Neural cell (in vitro differentiated cells): Measurements from ENCODE around the gene SWI5. TPM values are rescaled to one million over a fixed set of nuclear protein-coding genes. Genes with fewer than 3 reads are reported as not detected.

Experiments used
- H2AFZ ChIP-seq: fragments of 200-600, 300-800 bp; sonication (generic), shearing (Covaris generic); 2 replicates; pipeline ENCODE4 v1.6.0; 2014; ENCODE audit warnings: low read depth, mild to moderate bottlenecking, antibody characterized with exemption, low read length, moderate library complexity
- H3F3A ChIP-seq: fragments of 200-600 bp; shearing (Covaris generic); 2 replicates; pipeline ENCODE4 v1.6.1; 2016; ENCODE audit warnings: mild to moderate bottlenecking, moderate library complexity, mixed read lengths, antibody characterized with exemption, low read length; ENCODE audit not compliant: insufficient read depth, poor library complexity, severe bottlenecking
- H3K27ac ChIP-seq: fragments of 200-600, 300-800 bp; sonication (generic), shearing (Covaris generic); 2 replicates; pipeline ENCODE4 v1.5.1; 2014; ENCODE audit warnings: mild to moderate bottlenecking, low read length, moderate library complexity
- H3K27me3 ChIP-seq: fragments of 300-800, 200-600 bp; sonication (generic), shearing (Covaris generic); 2 replicates; pipeline ENCODE4 v1.6.0; 2014; ENCODE audit warnings: mild to moderate bottlenecking, low read depth, low read length, moderate library complexity; ENCODE audit not compliant: insufficient read depth
- H3K36me3 ChIP-seq: fragments of 300-800, 200-600 bp; sonication (generic), shearing (Covaris generic); 2 replicates; pipeline ENCODE4 v1.5.1; 2014; ENCODE audit warnings: mild to moderate bottlenecking, antibody characterized with exemption, low read length, moderate library complexity; ENCODE audit not compliant: insufficient read depth
- H3K4me2 ChIP-seq: fragments of 300-800, 200-600 bp; sonication (generic), shearing (Covaris generic); 2 replicates; pipeline ENCODE4 v1.6.0; 2014; ENCODE audit warnings: mild to moderate bottlenecking, low read length
- H3K4me3 ChIP-seq: fragments of 300-800, 200-600 bp; sonication (generic), shearing (Covaris generic); 2 replicates; pipeline ENCODE4 v1.5.1; 2014; ENCODE audit warnings: mild to moderate bottlenecking, low read length, moderate library complexity
- H3K79me2 ChIP-seq: fragments of 200-600 bp; shearing (Covaris generic); replicated peaks from 2 replicates; pipeline ENCODE4 v1.6.0; 2014; ENCODE audit warnings: mild to moderate bottlenecking, low read length, moderate library complexity; ENCODE audit not compliant: insufficient read depth
- H3K9ac ChIP-seq: fragments of 300-800, 200-600 bp; sonication (generic), shearing (Covaris generic); 2 replicates; pipeline ENCODE4 v1.6.1; 2016; ENCODE audit warnings: mild to moderate bottlenecking, low read length, mixed read lengths
- H3K9me2 ChIP-seq: fragments of 200-600 bp; shearing (Covaris generic); 2 replicates; pipeline ENCODE4 v1.6.1; 2016; ENCODE audit warnings: mild to moderate bottlenecking, low read length, mixed read lengths; ENCODE audit not compliant: insufficient read depth
- H3K9me3 ChIP-seq: fragments of 200-600, 300-800 bp; sonication (generic), shearing (Covaris generic); 2 replicates; pipeline ENCODE4 v1.6.1; 2016; ENCODE audit warnings: mild to moderate bottlenecking, mixed run types, low read length, moderate library complexity, mixed read lengths
- H4K20me1 ChIP-seq: fragments of 200-600 bp; shearing (Covaris generic); 2 replicates; pipeline ENCODE4 v1.6.1; 2016; ENCODE audit warnings: mild to moderate bottlenecking, mixed run types; ENCODE audit not compliant: insufficient read depth
- CTCF ChIP-seq: fragments of 450-650 bp; IDR thresholded peaks from 2 replicates; pipeline ENCODE4 v1.5.1; 2014; ENCODE audit warnings: antibody characterized with exemption, mild to moderate bottlenecking, moderate library complexity; ENCODE audit not compliant: poor library complexity, severe bottlenecking
- EP300 ChIP-seq: fragments of 450-650 bp; conservative IDR thresholded peaks from 2 replicates; pipeline ENCODE4 v1.6.1; 2014; ENCODE audit warnings: antibody characterized with exemption, mild to moderate bottlenecking, moderate library complexity; ENCODE audit not compliant: poor library complexity, severe bottlenecking
- EZH2 ChIP-seq: fragments of 200-600, 300-800 bp; shearing (Covaris generic), sonication (generic); IDR thresholded peaks from 2 replicates; pipeline ENCODE4 v1.6.1; 2014; ENCODE audit warnings: antibody characterized with exemption, low read length, borderline replicate concordance, mild to moderate bottlenecking; ENCODE audit not compliant: insufficient read depth, poor library complexity, severe bottlenecking
- MXI1 ChIP-seq: fragments of 450-650 bp; conservative IDR thresholded peaks from 2 replicates; pipeline ENCODE4 v1.6.1; 2014; ENCODE audit warnings: antibody characterized with exemption, mild to moderate bottlenecking; ENCODE audit not compliant: poor library complexity, severe bottlenecking
- POLR2AphosphoS5 ChIP-seq: IDR thresholded peaks from 2 replicates; pipeline ENCODE4 v1.6.1; 2012
- RAD21 ChIP-seq: fragments of 450-650 bp; conservative IDR thresholded peaks from 2 replicates; pipeline ENCODE4 v1.6.1; 2014; ENCODE audit warnings: antibody characterized with exemption, mild to moderate bottlenecking, moderate library complexity
- REST ChIP-seq: IDR thresholded peaks from 2 replicates; pipeline ENCODE4 v1.6.1; 2012; ENCODE audit warnings: borderline replicate concordance
- SMC3 ChIP-seq: fragments of 450-650 bp; conservative IDR thresholded peaks from 2 replicates; pipeline ENCODE4 v1.6.1; 2014; ENCODE audit warnings: antibody characterized with exemption, mild to moderate bottlenecking, moderate library complexity; ENCODE audit not compliant: poor library complexity
- TAF1 ChIP-seq: IDR thresholded peaks from 2 replicates; pipeline ENCODE4 v1.6.1; 2012; ENCODE audit warnings: low read depth
- polyA plus RNA-seq: library from polyadenylated mRNA; depleted of rRNA; stranded (reverse); fragments of >200 nt; gene quantifications from 2 replicates; pipeline ENCODE4 v1.2.3, GENCODE V29; 2014

SWI5 gene
- polyA plus RNA-seq, 1 donor from 2014 or later: 67.1 TPM

- Histone ChIP-seq H3K9ac (no peak overlapping the region), H3K27ac (no peak overlapping the region), H3K4me2 (no peak overlapping the region), H4K20me1 (no peaks in the 10 kb centered on the region), H3K4me3 (no peak overlapping the region), H3K9me2 (no peaks in the 10 kb centered on the region), H2AFZ (no peak overlapping the region), H3K27me3 (no peaks in the 10 kb centered on the region), H3F3A (no peaks in the 10 kb centered on the region), H3K9me3 (no peaks in the 10 kb centered on the region), H3K79me2 (no peaks in the 10 kb centered on the region), H3K36me3 (peaks cover 4% of the 10 kb centered on the region)
- TF ChIP-seq MXI1 (no peak), TAF1 (no peak)
These were observed 42.2 kb upstream of the SWI5 start for GRCh38 chr9:128233817-128234406.

GRCh38 chr9:128242124-128242523, 34.0 kb upstream of the SWI5 start:
- H3K27me3 ChIP-seq: no peaks in the 10 kb centered on the region
- TF ChIP-seq POLR2AphosphoS5: no peak
- TF ChIP-seq SMC3: no peak
- TF ChIP-seq CTCF: no peak
- no peak for TF ChIP-seq TAF1
- H3K9me3 ChIP-seq: no peaks in the 10 kb centered on the region
- no peak overlapping the region for H3K4me3 ChIP-seq
- H2AFZ ChIP-seq: no peak overlapping the region
- H3K36me3 ChIP-seq: peaks cover 6% of the 10 kb centered on the region
- no peaks in the 10 kb centered on the region for H4K20me1 ChIP-seq
- H3K4me2 ChIP-seq: no peak overlapping the region
- H3K27ac ChIP-seq: no peak overlapping the region
- H3K79me2 ChIP-seq: no peaks in the 10 kb centered on the region
- H3K9me2 ChIP-seq: no peaks in the 10 kb centered on the region
- H3F3A ChIP-seq: no peaks in the 10 kb centered on the region
- H3K9ac ChIP-seq: no peak overlapping the region

GRCh38 chr9:128242828-128243214, 33.3 kb upstream of the SWI5 start:
- Histone ChIP-seq H3K79me2 (no peaks in the 10 kb centered on the region), H2AFZ (no peak overlapping the region), H3K9me2 (no peaks in the 10 kb centered on the region), H3K36me3 (peaks cover 6% of the 10 kb centered on the region), H3K27ac (no peak overlapping the region), H3K9me3 (no peaks in the 10 kb centered on the region), H4K20me1 (no peaks in the 10 kb centered on the region), H3K4me2 (no peak overlapping the region), H3K27me3 (no peaks in the 10 kb centered on the region), H3F3A (no peaks in the 10 kb centered on the region), H3K4me3 (no peak overlapping the region), H3K9ac (no peak overlapping the region)
- TF ChIP-seq TAF1 (no peak), EP300 (no peak), MXI1 (no peak), SMC3 (no peak), CTCF (no peak), REST (no peak), EZH2 (no peak), RAD21 (no peak), POLR2AphosphoS5 (no peak)
